Ascending aorta (tissue), 2 donors: ENCODE measurements around the gene ABLIM2. TPM values are rescaled to one million over a fixed set of nuclear protein-coding genes. Genes with fewer than 3 reads are reported as not detected.

Source experiments
- DNase-seq, 2 donors: peaks; one replicate each; pipeline ENCODE4 v3.0.0-alpha.2; 2019; ENCODE audit warnings: low spot score in 2 of 2
- H3K27ac ChIP-seq, 2 donors: fragments of 200-600 bp; sonication (generic); one replicate each; pipeline ENCODE4 v1.5.1; 2016 to 2017; ENCODE audit warnings: mild to moderate bottlenecking in 1 of 2
- H3K27me3 ChIP-seq: fragments of 200-600 bp; sonication (generic); one replicate; pipeline ENCODE4 v1.5.1; 2017
- H3K36me3 ChIP-seq, 2 donors: fragments of 200-600 bp; sonication (generic); one replicate each; pipeline ENCODE4 v1.5.1; 2016
- H3K4me1 ChIP-seq, 2 donors: fragments of 200-600 bp; sonication (generic); one replicate each; pipeline ENCODE4 v1.5.1; 2016 to 2017; ENCODE audit warnings: mild to moderate bottlenecking in 1 of 2
- H3K4me3 ChIP-seq, 2 donors: fragments of 200-600 bp; sonication (generic); one replicate each; pipeline ENCODE4 v1.5.1; 2016 to 2017; ENCODE audit warnings: mild to moderate bottlenecking in 1 of 2
- H3K9me3 ChIP-seq, 2 donors: fragments of 200-600 bp; sonication (generic); one replicate each; pipeline ENCODE4 v1.5.1; 2016
- CTCF ChIP-seq, 3 experiments: fragments of 200-600 bp in 2 of 3; fragments of 450-650 bp in 1 of 3; sonication (generic) in 2 of 3; IDR thresholded peaks; one replicate each; pipeline ENCODE4 v1.5.1; 2016 to 2019; ENCODE audit warnings: antibody characterized with exemption in 3 of 3, mild to moderate bottlenecking in 1 of 3, moderate library complexity in 1 of 3
- intact Hi-C: fragments of 100-400 bp; cut with DNase I; formaldehyde crosslinking; loops from one replicate; pipeline ENCODE4 v1.15.1; 2023
- total RNA-seq: library from RNA; depleted of rRNA; stranded (reverse); fragments of >200 nt; gene quantifications from one replicate; pipeline ENCODE4 v1.1.0, GENCODE V29; 2016

Gene ABLIM2
- total RNA-seq, 1 donor from 2014 or later: 30.8 TPM

- Histone ChIP-seq H3K4me1 (no peaks in the 10 kb centered on the region), H3K27ac (no peak overlapping the region), H3K27me3 (no peaks in the 10 kb centered on the region), H3K4me3 (no peak overlapping the region), H3K36me3 (no peaks in the 10 kb centered on the region), H3K9me3 (peaks cover 6 to 12% of the 10 kb centered on the region in 2 donors)
- DNase-seq: no peak
- intact Hi-C loops: loop anchor here (2.0 kb wide), 1 partner anchor 225 kb away; no protein-coding TSS in a partner anchor
- no peak for TF ChIP-seq CTCF (IDR thresholded peaks at IDR 0.05)
Observed at GRCh38 chr4:7985891-7986441, 172.6 kb downstream of the ABLIM2 start.

GRCh38 chr4:7985072-7985471, 173.5 kb downstream of the ABLIM2 start:
- intact Hi-C loops: no loop called here

GRCh38 chr4:7984286-7984925, 174.2 kb downstream of the ABLIM2 start:
- H3K4me3 ChIP-seq: no peak overlapping the region
- no peak for TF ChIP-seq CTCF (IDR thresholded peaks at IDR 0.05)
- H3K4me1 ChIP-seq: no peaks in the 10 kb centered on the region
- no peaks in the 10 kb centered on the region for H3K36me3 ChIP-seq
- H3K9me3 ChIP-seq: peaks cover under 1 to 4% of the 10 kb centered on the region in 2 donors
- no peaks in the 10 kb centered on the region for H3K27me3 ChIP-seq
- no peak for DNase-seq
- H3K27ac ChIP-seq: no peak overlapping the region
- intact Hi-C loops: no loop called here

More at GRCh38 chr4:7985072-7985471, 173.5 kb downstream of the ABLIM2 start:
- no peaks in the 10 kb centered on the region for H3K4me1 ChIP-seq
- DNase-seq: no peak
- H3K27me3 ChIP-seq: no peaks in the 10 kb centered on the region
- peaks cover 6 to 10% of the 10 kb centered on the region in 2 donors for H3K9me3 ChIP-seq
- no peak overlapping the region for H3K27ac ChIP-seq
- no peaks in the 10 kb centered on the region for H3K36me3 ChIP-seq
- no peak for TF ChIP-seq CTCF (IDR thresholded peaks at IDR 0.05)
- H3K4me3 ChIP-seq: no peak overlapping the region

GRCh38 chr4:7983296-7983695, 175.3 kb downstream of the ABLIM2 start:
- Histone ChIP-seq H3K4me1 (no peaks in the 10 kb centered on the region), H3K4me3 (no peak overlapping the region), H3K36me3 (no peaks in the 10 kb centered on the region), H3K27ac (no peak overlapping the region), H3K27me3 (no peaks in the 10 kb centered on the region), H3K9me3 (no peaks in the 10 kb centered on the region)
- intact Hi-C loops: no loop called here
- no peak for DNase-seq
- no peak for TF ChIP-seq CTCF (IDR thresholded peaks at IDR 0.05)

GRCh38 chr4:7981738-7982394, 176.7 kb downstream of the ABLIM2 start:
- H3K4me3 ChIP-seq: no peak overlapping the region
- TF ChIP-seq CTCF (IDR thresholded peaks at IDR 0.05): no peak
- no peak overlapping the region for H3K27ac ChIP-seq
- H3K9me3 ChIP-seq: no peaks in the 10 kb centered on the region
- intact Hi-C loops: no loop called here
- H3K4me1 ChIP-seq: no peaks in the 10 kb centered on the region
- DNase-seq: no peak
- H3K27me3 ChIP-seq: no peaks in the 10 kb centered on the region
- H3K36me3 ChIP-seq: no peaks in the 10 kb centered on the region
